ENCODE results near the gene CSNK2B.

Gene CSNK2B

GRCh38 chr6:31712296-31712695 lies 46.4 kb downstream of the CSNK2B start:
- Histone ChIP-seq H3K4me3 (ENCODE audit: low read depth, low read length, poor library complexity, severe bottlenecking) (no peak overlapping the region), H3K27ac (ENCODE audit: low read depth, low read length, poor library complexity, severe bottlenecking) (no peak overlapping the region), H3K9me2 (ENCODE audit: low read depth, low read length) (no peaks in the 10 kb centered on the region), H3F3A (ENCODE audit: insufficient read depth, low read length) (0 out of 2 replicates have a peak, but pooled peaks cover 4% of the 10 kb centered on the region), H2AFZ (ENCODE audit: low read length) (no peak overlapping the region), H3K4me1 (ENCODE audit: insufficient read depth, low read length, severe bottlenecking) (no peaks in the 10 kb centered on the region), H3K9me3 (ENCODE audit: low read length) (no peaks in the 10 kb centered on the region), H3K4me2 (ENCODE audit: low read length) (no peak overlapping the region), H3K9ac (ENCODE audit: low read length) (no peak overlapping the region), H3K27me3 (ENCODE audit: insufficient read depth, low read length) (peaks cover 10% of the 10 kb centered on the region; the same call in 1 of the 2 replicates), H3K36me3 (ENCODE audit: insufficient read depth, low read length) (no peaks in the 10 kb centered on the region), H3K79me2 (ENCODE audit: insufficient read depth, low read length) (no peaks in the 10 kb centered on the region), H4K20me1 (ENCODE audit: insufficient read depth, low read length) (no peaks in the 10 kb centered on the region)
- TF ChIP-seq CTCF (IDR thresholded peaks at IDR 0.05; ENCODE audit: low read length) (peak; percentile 47), EZH2 (IDR thresholded peaks at IDR 0.05; ENCODE audit: borderline replicate concordance, low read length) (no peak)

GRCh38 chr6:31713465-31713864 lies 47.6 kb downstream of the CSNK2B start:
- H3K9me2 ChIP-seq (ENCODE audit: low read depth, low read length), result no peaks in the 10 kb centered on the region
- TF ChIP-seq CTCF (IDR thresholded peaks at IDR 0.05; ENCODE audit: low read length) (no peak), EZH2 (IDR thresholded peaks at IDR 0.05; ENCODE audit: borderline replicate concordance, low read length) (no peak)
- no peak overlapping the region for H3K9ac ChIP-seq (ENCODE audit: low read length)
- H3K79me2 ChIP-seq (ENCODE audit: insufficient read depth, low read length), result no peaks in the 10 kb centered on the region
- no peak overlapping the region for H3K27ac ChIP-seq (ENCODE audit: low read depth, low read length, poor library complexity, severe bottlenecking)
- 0 out of 2 replicates have a peak, but pooled peaks cover 4% of the 10 kb centered on the region for H3F3A ChIP-seq (ENCODE audit: insufficient read depth, low read length)
- H2AFZ ChIP-seq (ENCODE audit: low read length), result no peak overlapping the region
- H3K27me3 ChIP-seq (ENCODE audit: insufficient read depth, low read length), result peaks cover 10% of the 10 kb centered on the region; the same call in 1 of the 2 replicates
- H4K20me1 ChIP-seq (ENCODE audit: insufficient read depth, low read length), result no peaks in the 10 kb centered on the region
- H3K36me3 ChIP-seq (ENCODE audit: insufficient read depth, low read length), result no peaks in the 10 kb centered on the region
- no peaks in the 10 kb centered on the region for H3K9me3 ChIP-seq (ENCODE audit: low read length)
- H3K4me1 ChIP-seq (ENCODE audit: insufficient read depth, low read length, severe bottlenecking), result no peaks in the 10 kb centered on the region
- H3K4me3 ChIP-seq (ENCODE audit: low read depth, low read length, poor library complexity, severe bottlenecking), result no peak overlapping the region
- no peak overlapping the region for H3K4me2 ChIP-seq (ENCODE audit: low read length)

GRCh38 chr6:31713991-31714684 lies 48.3 kb downstream of the CSNK2B start:
- Histone ChIP-seq H3K9me2 (ENCODE audit: low read depth, low read length) (no peaks in the 10 kb centered on the region), H3K79me2 (ENCODE audit: insufficient read depth, low read length) (no peaks in the 10 kb centered on the region), H3K27me3 (ENCODE audit: insufficient read depth, low read length) (peaks cover 10% of the 10 kb centered on the region; the same call in 1 of the 2 replicates), H3K36me3 (ENCODE audit: insufficient read depth, low read length) (no peaks in the 10 kb centered on the region), H3K9ac (ENCODE audit: low read length) (no peak overlapping the region), H3K4me2 (ENCODE audit: low read length) (no peak overlapping the region), H3K27ac (ENCODE audit: low read depth, low read length, poor library complexity, severe bottlenecking) (no peak overlapping the region), H3K4me1 (ENCODE audit: insufficient read depth, low read length, severe bottlenecking) (no peaks in the 10 kb centered on the region), H2AFZ (ENCODE audit: low read length) (no peak overlapping the region), H3K9me3 (ENCODE audit: low read length) (no peaks in the 10 kb centered on the region), H3F3A (ENCODE audit: insufficient read depth, low read length) (0 out of 2 replicates have a peak, but pooled peaks cover 4% of the 10 kb centered on the region), H3K4me3 (ENCODE audit: low read depth, low read length, poor library complexity, severe bottlenecking) (no peak overlapping the region), H4K20me1 (ENCODE audit: insufficient read depth, low read length) (no peaks in the 10 kb centered on the region)
- TF ChIP-seq EZH2 (IDR thresholded peaks at IDR 0.05; ENCODE audit: borderline replicate concordance, low read length) (no peak), CTCF (IDR thresholded peaks at IDR 0.05; ENCODE audit: low read length) (no peak)
